HG03571 (cell line): ENCODE measurements around the gene ELF2.
"Not testable (repeated sequence)": the region's sequence is repeated elsewhere in the genome, so short reads cannot be mapped to it uniquely, and the experiment has no call there.

Source experiments
- ATAC-seq: cut with Tn5 transposase; IDR thresholded peaks from one replicate; pipeline ENCODE4 v1.9.1; 2021; ENCODE audit not compliant: unreplicated experiment

The ELF2 gene

GRCh38 chr4:139024686-139025085 is 152.3 kb downstream of the ELF2 start:
- ATAC-seq, result no peak

- ATAC-seq, result no peak
These were observed 154.2 kb downstream of the ELF2 start for GRCh38 chr4:139022835-139023234.

GRCh38 chr4:139021071-139021470 is 155.9 kb downstream of the ELF2 start:
- not testable (repeated sequence) for ATAC-seq

- ATAC-seq, result no peak
These were observed 156.6 kb downstream of the ELF2 start for GRCh38 chr4:139020384-139020783.

- no peak for ATAC-seq
These were observed 157.9 kb downstream of the ELF2 start for GRCh38 chr4:139018971-139019758.

- no peak for ATAC-seq
These were observed 158.5 kb downstream of the ELF2 start for GRCh38 chr4:139018501-139018900.

GRCh38 chr4:139017861-139018260 is 159.2 kb downstream of the ELF2 start:
- ATAC-seq, result no peak

- no peak for ATAC-seq
These were observed 161.0 kb downstream of the ELF2 start for GRCh38 chr4:139015948-139016471.

- peak; percentile 95 for ATAC-seq
These were observed 161.6 kb downstream of the ELF2 start, which contains the start of gene NOCT for GRCh38 chr4:139015269-139015947. Gene NOCT (plus strand): TSS chr4:139015781. CDS start chr4:139015982, 201 bp downstream.

- peak; percentile 1 for ATAC-seq
These were observed 162.4 kb downstream of the ELF2 start for GRCh38 chr4:139014371-139015268.

GRCh38 chr4:139011225-139011950 is 165.6 kb downstream of the ELF2 start:
- no peak for ATAC-seq

- no peak for ATAC-seq
These were observed 167.3 kb downstream of the ELF2 start for GRCh38 chr4:139009702-139010101.

GRCh38 chr4:139008278-139008677 is 168.7 kb downstream of the ELF2 start:
- ATAC-seq, result not testable (repeated sequence)

- ATAC-seq, result no peak
These were observed 169.4 kb downstream of the ELF2 start for GRCh38 chr4:139007640-139008039.
